ENCODE data around the gene NEU2. TPM values are rescaled to one million over a fixed set of nuclear protein-coding genes. Genes with fewer than 3 reads are reported as not detected.
A peak's percentile ranks its signal among the peaks of the same experiment; 100 is the strongest.

The NEU2 gene
- total and polyA plus RNA-seq, 2 of the 13 experiments (the other 11 are each of a cell fraction or from before 2014, with no cell fraction given): not detected

- TF ChIP-seq THRA (CRISPR knock-in tag; IDR thresholded peaks at IDR 0.05; ENCODE audit: borderline replicate concordance) (peak; percentile 88), GMEB2 (CRISPR knock-in tag; IDR thresholded peaks at IDR 0.05; ENCODE audit: low read depth) (no peak), PHB2 (IDR thresholded peaks at IDR 0.05; ENCODE audit: partially characterized antibody) (no peak), FOSL2 (CRISPR knock-in tag; IDR thresholded peaks at IDR 0.05) (peak; percentile 57), ZNF235 (CRISPR knock-in tag; IDR thresholded peaks at IDR 0.05; ENCODE audit: borderline replicate concordance) (0 out of 2 replicates have a peak, but pooled peaks have one; percentile 36), CEBPZ (IDR thresholded peaks at IDR 0.05; ENCODE audit: low read length) (no peak), NFATC3 (CRISPR knock-in tag; IDR thresholded peaks at IDR 0.05) (no peak; the same call in 1 of the 2 replicates), ZNF142 (CRISPR knock-in tag; IDR thresholded peaks at IDR 0.05) (no peak; the same call in 1 of the 2 replicates), NAIF1 (CRISPR knock-in tag; IDR thresholded peaks at IDR 0.05; ENCODE audit: borderline replicate concordance) (no peak), CENPBD1 (CRISPR knock-in tag; IDR thresholded peaks at IDR 0.05; ENCODE audit: borderline replicate concordance, low read depth) (no peak; the same call in 1 of the 2 replicates), ZNF878 (CRISPR knock-in tag; IDR thresholded peaks at IDR 0.05) (no peak), E2F5 (CRISPR knock-in tag; conservative IDR thresholded peaks at IDR 0.05) (no peak), SCMH1 (CRISPR knock-in tag; IDR thresholded peaks at IDR 0.05; ENCODE audit: borderline replicate concordance) (no peak), ZMYM4 (CRISPR knock-in tag; IDR thresholded peaks at IDR 0.05) (peak; percentile 75)
Measured at GRCh38 chr2:233061591-233062450, 29.3 kb downstream of the NEU2 start (continued).

All from HepG2 (cell line).